OCI-LY1 (cell line): ENCODE measurements around the gene DUSP14.
"Not testable (repeated sequence)": the region's sequence is repeated elsewhere in the genome, so short reads cannot be mapped to it uniquely, and the experiment has no call there.

ENCODE experiments used
- H2AFZ ChIP-seq: fragments of 200-600 bp; sonication (generic), shearing (Covaris generic); 2 replicates; pipeline ENCODE4 v1.6.0; 2014; ENCODE audit warnings: antibody characterized with exemption, mild to moderate bottlenecking, low read length
- H3F3A ChIP-seq: fragments of 200-600 bp; sonication (generic), shearing (Covaris generic); 2 replicates; pipeline ENCODE4 v1.6.0; 2014; ENCODE audit warnings: mild to moderate bottlenecking, antibody characterized with exemption, low read length, moderate library complexity; ENCODE audit not compliant: insufficient read depth
- H3K27ac ChIP-seq: fragments of 200-600 bp; sonication (generic); 2 replicates; pipeline ENCODE4 v1.5.1; 2014; ENCODE audit warnings: low read length, mixed run types, mild to moderate bottlenecking, low read depth; ENCODE audit not compliant: poor library complexity, severe bottlenecking
- H3K27me3 ChIP-seq: fragments of 200-600 bp; sonication (generic); 2 replicates; pipeline ENCODE4 v1.6.0; 2014; ENCODE audit warnings: antibody characterized with exemption, mild to moderate bottlenecking, low read length, moderate library complexity; ENCODE audit not compliant: insufficient read depth
- H3K36me3 ChIP-seq: fragments of 200-600 bp; sonication (generic); 2 replicates; pipeline ENCODE4 v1.6.1; 2014; ENCODE audit warnings: mild to moderate bottlenecking, antibody characterized with exemption, low read length, moderate library complexity, mixed read lengths; ENCODE audit not compliant: insufficient read depth
- H3K4me1 ChIP-seq: fragments of 200-600 bp; sonication (generic); 2 replicates; pipeline ENCODE4 v1.5.1; 2014; ENCODE audit warnings: mild to moderate bottlenecking, low read length, moderate library complexity; ENCODE audit not compliant: insufficient read depth, severe bottlenecking
- H3K4me2 ChIP-seq: fragments of 200-600 bp; sonication (generic), shearing (Covaris generic); 2 replicates; pipeline ENCODE4 v1.6.1; 2014; ENCODE audit warnings: low read length
- H3K4me3 ChIP-seq: fragments of 200-600 bp; sonication (generic); 2 replicates; pipeline ENCODE4 v1.5.1; 2014; ENCODE audit warnings: low read length, low read depth, mild to moderate bottlenecking, mixed read lengths; ENCODE audit not compliant: poor library complexity, severe bottlenecking
- H3K79me2 ChIP-seq: fragments of 200-600 bp; shearing (Covaris generic); 2 replicates; pipeline ENCODE4 v1.6.1; 2016; ENCODE audit warnings: mixed run types, low read length, mixed read lengths; ENCODE audit not compliant: insufficient read depth
- H3K9ac ChIP-seq: fragments of 200-600 bp; sonication (generic), shearing (Covaris generic); 2 replicates; pipeline ENCODE4 v1.6.1; 2014; ENCODE audit warnings: mild to moderate bottlenecking, low read length, mixed read lengths
- H3K9me2 ChIP-seq: fragments of 200-600 bp; sonication (generic), shearing (Covaris generic); 2 replicates; pipeline ENCODE4 v1.6.1; 2014; ENCODE audit warnings: low read depth, mild to moderate bottlenecking, low read length, mixed read lengths
- H3K9me3 ChIP-seq: fragments of 200-600 bp; shearing (Covaris generic); 2 replicates; pipeline ENCODE4 v1.6.1; 2014; ENCODE audit warnings: low read length, mixed read lengths
- H4K20me1 ChIP-seq: fragments of 200-600 bp; sonication (generic), shearing (Covaris generic); 2 replicates; pipeline ENCODE4 v1.6.0; 2016; ENCODE audit warnings: mild to moderate bottlenecking, low read length; ENCODE audit not compliant: insufficient read depth
- CTCF ChIP-seq: fragments of 200-600 bp; sonication (generic), shearing (Covaris generic); IDR thresholded peaks from 2 replicates; pipeline ENCODE4 v1.5.1; 2017; ENCODE audit warnings: mild to moderate bottlenecking, antibody characterized with exemption, low read length, moderate library complexity, mixed read lengths
- EZH2 ChIP-seq: fragments of 200-600 bp; sonication (generic), shearing (Covaris generic); IDR thresholded peaks from 2 replicates; pipeline ENCODE4 v1.8.0; 2017; ENCODE audit warnings: borderline replicate concordance, mixed run types, mild to moderate bottlenecking, antibody characterized with exemption, low read length, moderate library complexity, mixed read lengths

Gene DUSP14

GRCh38 chr17:37489197-37490001, at the start of gene DUSP14:
TSS of gene DUSP14 (plus strand) at chr17:37489891. CDS start at chr17:37512273, 22,382 bp downstream.
- Histone ChIP-seq H3K9ac (peak within 1 kb of the TSS; percentile 71), H3K27me3 (no peaks in the 10 kb centered on the region), H3K79me2 (peaks cover 10% of the 10 kb centered on the region; the same call in 1 of the 2 replicates), H3K9me3 (no peaks in the 10 kb centered on the region), H3K4me3 (peak within 1 kb of the TSS; percentile 82), H3K27ac (peak within 1 kb of the TSS; percentile 72), H4K20me1 (no peaks in the 10 kb centered on the region), H2AFZ (no peak within 1 kb of the TSS), H3K36me3 (no peaks in the 10 kb centered on the region), H3K9me2 (no peaks in the 10 kb centered on the region), H3F3A (peaks cover 7% of the 10 kb centered on the region), H3K4me2 (peak within 1 kb of the TSS; percentile 87), H3K4me1 (peaks cover 41% of the 10 kb centered on the region)
- TF ChIP-seq CTCF (no peak; the same call in 1 of the 2 replicates), EZH2 (no peak)

DNA sequence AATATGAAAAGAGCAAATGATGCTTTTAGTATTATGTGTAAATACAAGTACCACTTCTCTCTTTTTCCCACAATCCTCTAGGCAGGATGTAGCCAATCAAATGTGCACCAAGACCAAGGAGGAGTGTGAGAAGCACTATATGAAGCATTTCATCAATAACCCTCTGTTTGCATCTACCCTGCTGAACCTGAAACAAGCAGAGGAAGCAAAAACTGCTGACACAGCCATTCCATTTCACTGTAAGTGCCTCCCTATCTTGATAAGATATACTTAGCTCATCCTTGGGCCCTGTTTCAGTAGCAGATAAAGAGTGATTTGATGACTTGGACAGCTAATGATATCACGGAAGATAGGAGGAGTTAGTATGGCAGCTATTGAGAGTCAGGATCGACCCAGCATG, 49.3 kb upstream of the DUSP14 start:
- Histone ChIP-seq H3K4me3 (no peak overlapping the region), H3K27me3 (no peaks in the 10 kb centered on the region), H3K9me2 (no peaks in the 10 kb centered on the region), H3K9ac (no peak overlapping the region), H3K36me3 (peaks cover 78% of the 10 kb centered on the region), H2AFZ (no peak overlapping the region), H3K79me2 (no peaks in the 10 kb centered on the region), H3K4me1 (no peaks in the 10 kb centered on the region), H3K4me2 (no peak overlapping the region), H3K9me3 (no peaks in the 10 kb centered on the region), H3K27ac (no peak overlapping the region), H4K20me1 (no peaks in the 10 kb centered on the region), H3F3A (no peaks in the 10 kb centered on the region)
- no peak for TF ChIP-seq CTCF
- TF ChIP-seq EZH2, result no peak

GRCh38 chr17:37441369-37442014, 48.2 kb upstream of the DUSP14 start:
- not testable (repeated sequence) for H3K4me1 ChIP-seq, H3K27ac ChIP-seq, H3K4me2 ChIP-seq, H3K4me3 ChIP-seq, H3K9me3 ChIP-seq, H2AFZ ChIP-seq, H3K27me3 ChIP-seq, H3F3A ChIP-seq, H3K9me2 ChIP-seq, H3K79me2 ChIP-seq, H4K20me1 ChIP-seq, H3K9ac ChIP-seq
- peaks cover 84% of the 10 kb centered on the region for H3K36me3 ChIP-seq
